SK-N-SH treated with all-trans-retinoic acid at 6 μM for 48 hours (cell line): ENCODE results near the gene DRC7.

ENCODE experiments used
- ATAC-seq: fragments of 200-7000 bp; cut with Tn5 transposase; 3 replicates; pipeline ENCODE4 v1.9.1; 2020; ENCODE audit warnings: mild to moderate bottlenecking, moderate library complexity
- ARNTL ChIP-seq: fragments of 450-650 bp; formaldehyde crosslinking; IDR thresholded peaks from 2 replicates; pipeline ENCODE4 v1.5.0; 2020; ENCODE audit warnings: low read depth, mild to moderate bottlenecking, moderate library complexity, borderline replicate concordance
- BACH2 ChIP-seq: fragments of 250-450 bp; sonication (Bioruptor Pico); IDR thresholded peaks from 2 replicates; pipeline ENCODE4 v1.9.0; 2021; ENCODE audit warnings: mild to moderate bottlenecking, borderline replicate concordance
- CREB5 ChIP-seq: fragments of 250-450 bp; sonication (Bioruptor Pico); IDR thresholded peaks from 2 replicates; pipeline ENCODE4 v1.5.1; 2020; ENCODE audit warnings: low read depth, mild to moderate bottlenecking, moderate library complexity
- CSDC2 ChIP-seq: fragments of 250-450 bp; sonication (Bioruptor Pico); IDR thresholded peaks from 2 replicates; pipeline ENCODE4 v1.5.0; 2020; ENCODE audit warnings: mild to moderate bottlenecking, moderate library complexity
- CSRNP3 ChIP-seq: fragments of 250-450 bp; sonication (Bioruptor Pico); IDR thresholded peaks from 2 replicates; pipeline ENCODE4 v1.5.1; 2021; ENCODE audit warnings: mild to moderate bottlenecking, moderate library complexity
- ESRRG ChIP-seq: fragments of 250-450 bp; sonication (Bioruptor Pico); IDR thresholded peaks from 2 replicates; pipeline ENCODE4 v1.6.1; 2021; ENCODE audit warnings: mild to moderate bottlenecking
- GLIS3 ChIP-seq: fragments of 250-450 bp; sonication (Bioruptor Pico); IDR thresholded peaks from 2 replicates; pipeline ENCODE4 v1.5.0; 2020; ENCODE audit warnings: mild to moderate bottlenecking, moderate library complexity
- ISL1 ChIP-seq: fragments of 250-450 bp; sonication (Bioruptor Pico); IDR thresholded peaks from 2 replicates; pipeline ENCODE4 v2.1.2; 2022; ENCODE audit warnings: mild to moderate bottlenecking, moderate library complexity
- OSR1 ChIP-seq: fragments of 250-450 bp; sonication (Bioruptor Pico); IDR thresholded peaks from 2 replicates; pipeline ENCODE4 v1.8.0; 2022; ENCODE audit warnings: moderate library complexity, mild to moderate bottlenecking, inconsistent platforms
- PATZ1 ChIP-seq: fragments of 250-450 bp; sonication (Bioruptor Pico); IDR thresholded peaks from 2 replicates; pipeline ENCODE4 v1.8.0; 2020; ENCODE audit warnings: mild to moderate bottlenecking, moderate library complexity, borderline replicate concordance
- PPARA ChIP-seq: fragments of 250-450 bp; sonication (Bioruptor Pico); IDR thresholded peaks from 2 replicates; pipeline ENCODE4 v1.5.0; 2020; ENCODE audit warnings: mild to moderate bottlenecking, borderline replicate concordance
- RARB ChIP-seq: fragments of 250-450 bp; sonication (Bioruptor Pico); IDR thresholded peaks from 2 replicates; pipeline ENCODE4 v1.8.0; 2021; ENCODE audit warnings: mild to moderate bottlenecking, moderate library complexity
- SNAI2 ChIP-seq: fragments of 250-450 bp; sonication (Bioruptor Pico); IDR thresholded peaks from 2 replicates; pipeline ENCODE4 v1.5.0; 2020; ENCODE audit warnings: mild to moderate bottlenecking, moderate library complexity
- TCF4 ChIP-seq: fragments of 250-450 bp; sonication (Bioruptor Pico); IDR thresholded peaks from 2 replicates; pipeline ENCODE4 v1.8.0; 2021; ENCODE audit warnings: mild to moderate bottlenecking, moderate library complexity, borderline replicate concordance
- TOX ChIP-seq: fragments of 250-450 bp; sonication (Bioruptor Pico); IDR thresholded peaks from 2 replicates; pipeline ENCODE4 v1.8.0; 2021; ENCODE audit warnings: mild to moderate bottlenecking, moderate library complexity, borderline replicate concordance
- TSHZ2 ChIP-seq: fragments of 250-450 bp; sonication (Bioruptor Pico); IDR thresholded peaks from 2 replicates; pipeline ENCODE4 v1.5.0; 2020; ENCODE audit warnings: mild to moderate bottlenecking, moderate library complexity
- ZFP3 ChIP-seq: fragments of 250-450 bp; sonication (Bioruptor Pico); IDR thresholded peaks from 2 replicates; pipeline ENCODE4 v1.5.0; 2020; ENCODE audit warnings: mild to moderate bottlenecking, moderate library complexity
- ZNF565 ChIP-seq: fragments of 450-650 bp; formaldehyde crosslinking; conservative IDR thresholded peaks from 2 replicates; pipeline ENCODE4 v1.5.0; 2020; ENCODE audit warnings: low read depth, mild to moderate bottlenecking, moderate library complexity
- ZNF70 ChIP-seq: fragments of 450-650 bp; formaldehyde crosslinking; IDR thresholded peaks from 2 replicates; pipeline ENCODE4 v1.5.0; 2020; ENCODE audit warnings: mild to moderate bottlenecking, moderate library complexity
- ZNF8 ChIP-seq: fragments of 450-650 bp; formaldehyde crosslinking; IDR thresholded peaks from 2 replicates; pipeline ENCODE4 v1.5.0; 2020; ENCODE audit warnings: mild to moderate bottlenecking, moderate library complexity

The DRC7 gene

GRCh38 chr16:57751539-57752202 lies 57.1 kb downstream of the DRC7 start:
- ATAC-seq: no peak

GRCh38 chr16:57752203-57752580 lies 57.6 kb downstream of the DRC7 start:
- no peak for ATAC-seq
- TF ChIP-seq ESRRG (CRISPR knock-in tag): no peak
- no peak for TF ChIP-seq OSR1 (CRISPR knock-in tag)
- TF ChIP-seq, all 23 proteins: peak for 0

More at GRCh38 chr16:57751539-57752202, 57.1 kb downstream of the DRC7 start:
- no peak for TF ChIP-seq TOX (CRISPR knock-in tag)
- TF ChIP-seq ZNF565: no peak
- no peak for TF ChIP-seq CSRNP3 (CRISPR knock-in tag)
- no peak for TF ChIP-seq GLIS3 (CRISPR knock-in tag)
- no peak for TF ChIP-seq SNAI2 (CRISPR knock-in tag)
- TF ChIP-seq TSHZ2 (CRISPR knock-in tag): no peak
- no peak for TF ChIP-seq PPARA (CRISPR knock-in tag)
- no peak for TF ChIP-seq CSDC2 (CRISPR knock-in tag)
- no peak for TF ChIP-seq CREB5
- TF ChIP-seq TCF4: no peak
- TF ChIP-seq PATZ1 (CRISPR knock-in tag): no peak
- TF ChIP-seq ZNF70: no peak
- TF ChIP-seq BACH2: no peak
- no peak for TF ChIP-seq ARNTL (CRISPR knock-in tag)

GRCh38 chr16:57752581-57753447 lies 58.2 kb downstream of the DRC7 start:
- ATAC-seq: no peak
- no peak for TF ChIP-seq ZNF565
- no peak for TF ChIP-seq ESRRG (CRISPR knock-in tag)
- no peak for TF ChIP-seq CREB5
- TF ChIP-seq PATZ1 (CRISPR knock-in tag): no peak
- TF ChIP-seq ZNF70: no peak
- TF ChIP-seq ARNTL (CRISPR knock-in tag): no peak
- TF ChIP-seq TOX (CRISPR knock-in tag): no peak
- no peak for TF ChIP-seq BACH2
- no peak for TF ChIP-seq RARB (CRISPR knock-in tag)
- TF ChIP-seq OSR1 (CRISPR knock-in tag): no peak
- no peak for TF ChIP-seq ZNF8 (CRISPR knock-in tag)
- no peak for TF ChIP-seq CSDC2 (CRISPR knock-in tag)
- no peak for TF ChIP-seq PPARA (CRISPR knock-in tag)
- TF ChIP-seq ZFP3: no peak
- no peak for TF ChIP-seq TSHZ2 (CRISPR knock-in tag)
- no peak for TF ChIP-seq ISL1 (CRISPR knock-in tag)
